GM19023 (cell line): ENCODE data around the gene GPER1.
A peak's percentile ranks its signal among the peaks of the same experiment; 100 is the strongest.
"Not testable (repeated sequence)": the region's sequence is repeated elsewhere in the genome, so short reads cannot be mapped to it uniquely, and the experiment has no call there.

Experiments used
- ATAC-seq: cut with Tn5 transposase; IDR thresholded peaks from one replicate; pipeline ENCODE4 v1.9.1; 2021; ENCODE audit warnings: mild to moderate bottlenecking, moderate library complexity; ENCODE audit not compliant: unreplicated experiment

Gene GPER1

DNA sequence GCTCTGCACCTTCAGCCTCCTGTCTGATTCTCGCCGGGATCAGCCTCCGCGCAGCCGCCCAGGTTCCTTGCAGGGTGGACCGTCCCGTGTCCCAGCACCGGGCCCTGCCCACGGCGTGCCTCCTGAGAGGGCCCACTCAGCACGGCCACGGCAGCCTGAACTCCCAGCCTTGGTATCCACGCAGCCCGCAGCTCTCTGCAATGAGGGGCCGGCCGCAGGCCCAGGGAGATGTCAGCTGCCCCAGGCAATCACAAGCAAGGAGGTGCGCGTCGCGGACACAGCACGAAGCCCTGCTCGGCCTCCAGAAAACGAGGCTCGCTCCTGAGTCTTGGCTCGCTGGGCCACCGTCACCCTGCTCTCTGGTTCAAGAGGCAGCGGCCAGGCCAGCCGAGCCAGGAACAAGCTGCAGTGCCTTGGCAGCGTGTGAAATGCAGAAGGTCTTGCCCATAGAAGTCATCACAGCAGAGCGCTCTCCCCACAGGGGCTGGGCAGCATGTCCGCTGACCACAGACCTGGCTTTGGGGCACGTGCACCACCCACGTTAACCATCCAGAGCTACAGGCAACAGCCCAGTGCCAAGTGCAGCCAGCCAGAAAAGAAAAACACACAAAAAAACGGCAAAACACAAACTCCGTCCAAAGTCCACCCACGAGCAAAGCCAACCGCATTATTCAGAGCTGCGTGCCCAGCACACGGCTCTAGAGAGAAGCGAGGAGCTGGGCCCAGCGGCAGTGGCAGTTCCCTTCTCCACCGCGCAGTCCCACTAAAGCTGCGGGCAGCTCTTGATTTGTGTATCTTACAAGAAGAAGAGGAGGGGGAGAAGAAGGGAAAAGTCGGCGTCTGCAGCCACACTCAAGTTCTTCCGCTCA, 13.9 kb downstream of the GPER1 start:
- no peak for ATAC-seq

DNA sequence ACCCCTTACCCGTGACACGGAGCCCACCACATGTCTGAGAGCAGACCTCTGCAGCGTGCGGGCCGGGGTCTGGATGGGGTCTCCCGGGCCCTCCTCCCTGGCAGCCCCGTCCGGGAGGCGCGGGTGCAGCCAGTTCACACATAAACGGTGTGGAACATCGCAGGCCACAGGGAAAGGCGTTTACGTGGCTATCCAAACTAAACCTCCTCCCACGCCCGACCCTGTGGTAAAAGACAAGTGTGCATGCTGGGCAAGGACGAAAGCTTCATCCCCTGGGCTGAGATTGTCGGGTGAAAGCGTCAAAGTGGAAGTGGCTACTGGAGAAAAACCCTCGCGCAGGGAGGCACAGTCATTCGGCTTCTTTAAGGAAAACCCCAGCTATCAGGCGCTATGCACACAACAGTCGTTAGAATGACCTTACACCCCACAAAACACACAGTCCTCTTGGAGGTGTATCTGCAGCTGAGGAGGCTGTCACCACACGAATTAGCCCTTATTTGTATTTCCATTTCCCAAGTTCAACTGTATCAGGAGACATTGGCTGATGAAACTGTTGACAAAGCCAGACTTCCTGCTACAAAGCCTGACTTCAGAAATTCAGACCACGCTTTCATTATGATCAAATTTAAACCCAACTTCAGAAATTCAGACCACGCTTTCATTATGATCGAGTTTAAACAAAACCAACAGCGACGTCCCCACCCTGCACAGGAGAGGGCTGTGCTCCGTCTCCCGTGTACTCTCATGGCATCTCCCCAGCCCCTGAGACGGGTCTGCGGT, 15.3 kb downstream of the GPER1 start:
- ATAC-seq, result peak; percentile 53

DNA sequence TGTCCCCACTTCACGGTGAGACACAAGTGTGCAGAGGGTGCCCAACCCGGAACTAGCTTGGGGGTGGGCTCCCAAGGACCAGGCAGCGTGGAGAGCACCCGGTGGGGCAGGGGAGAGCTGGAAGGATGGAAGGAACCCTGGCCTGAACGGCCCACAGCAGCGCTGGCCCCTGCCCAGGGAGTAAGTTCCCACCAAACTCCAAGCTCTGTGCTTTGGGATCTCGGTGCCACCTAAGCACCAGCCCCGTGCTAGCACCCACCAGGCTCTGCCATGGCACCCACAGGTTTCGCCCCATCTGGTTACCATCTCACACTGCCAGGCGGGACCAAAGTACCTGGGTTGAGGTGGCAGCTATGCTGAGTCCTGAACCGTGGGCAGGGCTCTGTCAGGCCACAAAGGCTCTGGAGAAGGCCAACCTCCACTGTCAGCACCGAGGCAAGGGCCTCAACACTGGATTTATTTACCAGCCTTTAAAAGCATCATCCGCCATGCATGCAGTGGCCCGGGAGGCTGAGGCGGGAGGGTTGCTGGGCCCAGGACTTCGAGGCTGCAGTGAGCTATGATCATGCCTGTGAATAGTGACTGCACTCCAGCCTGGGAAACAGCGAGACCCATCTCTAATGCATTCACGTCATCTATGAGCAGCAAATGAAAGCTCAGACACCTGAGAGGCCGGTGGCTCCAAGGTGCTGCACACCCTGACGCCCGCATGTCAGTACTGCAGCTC, 16.0 kb downstream of the GPER1 start:
- ATAC-seq, result no peak

DNA sequence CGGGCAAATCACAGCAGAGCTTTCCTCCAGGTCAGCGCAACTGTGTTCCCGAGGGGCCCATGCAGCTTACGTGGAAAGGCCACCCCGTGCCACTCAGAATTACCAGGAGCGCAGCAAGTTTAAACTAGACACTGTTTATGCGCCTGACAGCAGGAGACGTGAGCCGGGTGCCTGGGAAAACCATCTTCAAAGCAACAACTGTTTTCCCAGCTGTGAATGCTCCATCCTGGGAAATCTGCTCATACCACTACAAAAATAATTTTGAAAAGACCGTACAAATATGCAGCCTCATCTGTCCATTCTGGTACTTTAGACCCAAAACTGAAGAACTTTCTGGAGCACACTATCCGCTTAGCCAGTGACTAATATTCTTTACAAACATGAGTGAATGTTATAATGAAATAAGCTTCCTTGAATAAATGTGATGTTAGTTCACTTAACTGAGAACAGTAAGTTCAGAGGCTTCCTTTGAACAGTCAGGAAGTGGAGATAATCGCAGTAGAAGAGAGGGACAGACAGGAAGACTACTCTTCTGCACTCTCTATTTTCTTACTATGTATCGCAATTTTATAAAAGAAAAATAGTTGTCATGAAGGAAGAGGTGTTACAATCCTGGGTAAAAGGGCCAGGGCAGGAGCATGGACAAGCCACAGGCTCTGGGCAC, 16.7 kb downstream of the GPER1 start:
- ATAC-seq, result no peak

DNA sequence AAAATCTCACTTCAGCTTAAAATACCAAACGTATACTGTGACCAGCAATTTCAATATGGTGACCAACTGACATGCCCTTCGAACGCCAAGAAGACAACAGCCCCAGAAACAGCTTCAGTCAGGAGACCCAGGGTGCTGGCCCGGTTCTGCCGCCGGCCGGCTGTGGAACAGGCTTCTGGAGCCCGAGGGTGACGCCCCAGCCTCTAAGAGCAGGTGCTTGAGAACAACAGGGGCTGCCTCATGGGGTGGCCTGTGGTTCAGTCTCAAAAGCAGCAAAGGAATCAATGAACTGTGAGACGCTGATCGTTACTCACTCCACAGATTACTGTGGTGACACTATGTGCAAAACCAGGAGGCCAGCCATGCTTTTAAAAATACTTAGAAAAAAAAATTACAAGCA, 17.3 kb downstream of the GPER1 start:
- no peak for ATAC-seq

DNA sequence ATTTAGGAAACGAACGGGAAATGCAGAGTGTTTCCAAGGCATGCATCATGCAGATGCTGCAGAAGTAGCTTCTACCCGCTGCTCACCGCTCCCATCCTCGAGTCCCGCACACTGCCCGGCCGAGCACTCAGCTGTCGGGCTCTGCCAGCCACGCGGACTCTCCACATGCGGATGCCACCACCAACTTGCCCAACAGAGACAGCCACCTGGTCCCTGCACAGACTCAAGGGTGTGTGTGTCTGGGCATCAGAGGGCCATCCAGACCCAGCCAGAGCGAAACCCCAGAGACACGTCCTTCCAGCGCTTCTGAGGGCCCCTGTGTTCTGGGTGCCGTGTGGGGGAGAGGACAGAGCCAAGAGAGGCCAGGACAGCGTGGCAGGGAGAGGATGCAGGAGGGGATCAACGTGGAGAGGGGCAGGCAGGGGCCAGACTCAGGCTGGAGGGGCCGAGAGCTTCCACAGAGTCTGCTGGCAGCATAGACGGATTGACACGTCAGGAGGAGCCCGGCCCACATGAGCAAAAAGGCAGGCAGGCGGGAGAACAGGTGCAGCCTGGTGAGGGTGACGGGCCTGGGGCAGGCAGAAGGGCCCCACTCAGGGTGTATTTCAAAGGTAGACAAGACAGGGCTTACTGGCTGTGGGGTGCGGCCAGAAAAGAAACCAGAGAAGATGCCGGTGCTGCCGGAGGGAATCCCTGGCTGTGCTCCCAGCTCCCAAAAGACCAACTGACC, 18.3 kb downstream of the GPER1 start:
- ATAC-seq, result no peak

DNA sequence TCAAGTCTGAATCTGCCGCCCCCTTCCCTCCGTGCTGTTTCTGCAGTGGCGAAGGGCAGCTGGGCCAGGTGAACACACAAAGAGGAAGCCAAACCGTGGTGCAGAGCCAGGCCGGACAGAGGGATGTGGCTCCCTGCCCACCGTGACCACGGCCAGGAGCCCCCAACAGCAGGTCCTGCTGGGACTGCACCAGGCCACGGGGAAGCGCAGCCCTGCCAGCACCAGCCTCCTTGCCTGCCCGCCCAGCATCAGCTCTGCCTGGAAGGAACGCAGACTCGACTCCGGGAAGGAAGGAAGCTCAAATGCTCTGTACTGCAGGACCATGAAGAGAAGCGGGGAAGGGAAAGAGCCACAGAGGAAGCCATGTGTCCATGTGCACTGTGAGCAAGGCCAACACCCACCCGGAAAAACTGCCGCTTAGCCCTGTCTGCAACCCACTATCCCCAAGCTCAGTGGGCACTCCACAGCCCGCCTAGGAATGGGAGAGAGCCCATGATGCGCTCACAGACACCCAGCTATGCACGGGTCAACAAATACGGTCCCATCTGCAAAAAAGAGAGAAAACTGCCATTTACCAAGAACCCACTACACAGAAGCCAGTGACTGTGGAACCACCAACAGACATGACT, 19.0 kb downstream of the GPER1 start:
- ATAC-seq, result no peak

DNA sequence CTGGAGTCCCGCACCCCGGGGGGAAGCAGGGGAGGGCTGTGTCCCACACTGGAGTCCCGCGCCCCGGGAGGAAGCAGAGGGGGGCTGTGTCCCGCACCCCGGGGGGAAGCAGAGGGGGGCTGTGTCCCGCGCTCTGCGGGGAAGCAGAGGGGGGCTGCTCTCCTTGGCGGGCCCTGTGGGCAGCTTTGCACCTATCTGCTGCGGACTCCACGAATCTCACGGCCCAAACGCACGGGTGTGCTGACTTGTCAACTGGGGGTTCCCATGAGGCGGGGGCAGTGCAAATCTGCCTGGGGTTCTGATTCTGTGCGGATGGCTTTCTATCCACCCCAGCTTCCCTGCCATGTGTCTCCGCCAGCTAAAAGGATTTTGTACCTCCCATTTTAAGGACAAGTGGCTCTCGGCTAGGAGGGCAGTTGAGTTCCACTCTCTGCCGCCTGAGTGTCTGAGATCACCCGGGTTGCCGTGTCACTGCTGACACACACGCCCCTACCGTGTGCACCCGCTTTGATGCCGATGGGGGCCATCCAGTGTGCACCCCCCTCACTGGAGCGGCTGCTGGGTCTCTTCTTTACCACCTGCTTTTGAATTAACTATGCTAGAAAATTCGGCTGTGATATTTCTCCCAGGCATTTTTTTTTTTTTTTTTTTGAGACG, 20.5 kb downstream of the GPER1 start:
- no peak for ATAC-seq

DNA sequence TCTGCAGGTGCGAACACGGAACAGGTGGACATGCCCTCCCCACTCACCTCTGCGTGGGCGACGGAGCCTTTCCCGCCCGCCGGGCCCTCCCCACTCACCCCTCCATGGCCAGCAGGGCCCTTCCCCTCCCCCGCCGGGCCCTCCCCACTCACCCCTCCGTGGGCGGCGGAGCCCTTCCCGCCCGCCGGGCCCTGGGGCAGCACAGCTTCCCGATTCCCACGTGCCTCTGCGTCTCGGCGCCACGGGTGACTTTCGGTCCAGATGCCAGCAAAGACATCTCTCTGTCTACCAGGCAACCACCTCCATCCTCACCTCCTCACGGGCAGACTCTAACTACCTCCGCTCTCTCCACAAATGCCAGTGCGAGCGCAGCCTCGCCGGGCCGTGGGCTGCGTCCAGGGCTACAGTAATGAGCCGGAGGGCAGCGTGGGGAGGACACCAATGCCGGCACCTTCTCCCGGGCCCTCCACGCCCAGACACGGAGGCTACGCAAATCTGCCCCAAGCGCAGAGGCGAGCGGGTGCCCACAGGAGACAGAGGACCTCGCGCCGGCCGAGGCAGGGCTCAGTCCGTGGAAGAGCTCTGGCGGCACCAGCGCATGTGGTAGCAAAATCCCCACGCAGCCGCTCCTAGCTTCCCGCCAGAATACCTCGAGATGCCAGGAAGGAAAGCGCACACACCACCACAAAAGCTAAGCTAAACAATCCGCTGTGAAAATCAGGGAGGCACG, 21.8 kb downstream of the GPER1 start:
- ATAC-seq, result no peak

DNA sequence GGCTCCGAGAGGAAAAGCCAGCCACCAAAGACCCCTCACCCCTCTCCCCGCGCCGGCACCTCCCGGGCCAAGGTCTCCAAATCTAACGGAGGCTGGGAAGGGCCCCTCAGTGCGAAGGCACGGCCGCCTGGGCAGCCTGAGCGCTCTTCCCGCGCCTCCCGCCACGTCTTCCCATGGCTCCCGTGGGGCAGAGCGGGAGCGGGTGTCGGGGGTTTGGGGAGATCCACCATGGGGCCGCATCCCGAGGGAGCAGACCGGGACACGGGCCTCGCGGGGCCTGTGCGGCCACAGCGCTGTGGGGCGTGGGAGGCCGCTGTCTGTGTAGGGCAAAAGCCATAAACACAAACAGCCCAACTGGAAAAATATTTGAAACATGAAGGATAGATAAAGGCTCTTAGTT, 22.4 kb downstream of the GPER1 start:
- ATAC-seq, result no peak

DNA sequence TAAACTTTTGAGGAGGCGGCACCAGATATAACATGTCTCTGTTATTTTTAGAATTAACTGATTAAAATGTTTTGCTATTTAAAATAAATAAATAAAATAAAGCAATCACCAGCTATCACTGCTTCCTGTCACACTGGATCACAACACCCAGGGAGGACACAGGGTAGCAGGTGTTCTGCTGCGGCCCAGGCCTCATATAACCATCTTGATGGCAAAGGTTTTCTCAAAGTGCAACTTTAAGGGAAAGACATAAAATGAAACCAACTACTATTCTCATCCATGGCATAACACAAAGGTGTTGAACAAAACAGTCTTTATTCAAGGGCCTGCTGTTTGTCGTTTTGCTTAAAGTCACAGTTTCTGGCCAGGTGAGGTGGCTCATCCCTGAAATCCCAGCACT, 23.2 kb downstream of the GPER1 start:
- no peak for ATAC-seq

DNA sequence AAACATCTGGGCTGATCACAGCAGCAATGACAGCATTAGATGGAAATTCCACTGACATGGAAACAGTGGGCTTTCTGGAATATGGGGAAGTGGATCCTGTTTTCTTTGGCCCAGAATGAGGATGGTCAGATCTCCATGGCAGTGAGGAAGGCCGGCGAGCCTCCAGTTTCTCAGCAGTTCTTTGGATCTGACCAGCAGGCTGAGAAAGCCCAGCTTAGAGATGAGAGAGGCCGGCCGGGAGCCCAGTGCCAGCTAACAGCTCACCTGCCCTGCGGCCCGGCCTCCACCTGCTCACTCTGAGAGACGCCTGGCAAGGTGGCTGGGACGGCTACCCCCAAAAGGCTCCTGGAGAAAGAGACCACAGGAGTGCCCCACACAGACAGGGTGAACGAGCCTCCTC, 24.2 kb downstream of the GPER1 start:
- no peak for ATAC-seq

DNA sequence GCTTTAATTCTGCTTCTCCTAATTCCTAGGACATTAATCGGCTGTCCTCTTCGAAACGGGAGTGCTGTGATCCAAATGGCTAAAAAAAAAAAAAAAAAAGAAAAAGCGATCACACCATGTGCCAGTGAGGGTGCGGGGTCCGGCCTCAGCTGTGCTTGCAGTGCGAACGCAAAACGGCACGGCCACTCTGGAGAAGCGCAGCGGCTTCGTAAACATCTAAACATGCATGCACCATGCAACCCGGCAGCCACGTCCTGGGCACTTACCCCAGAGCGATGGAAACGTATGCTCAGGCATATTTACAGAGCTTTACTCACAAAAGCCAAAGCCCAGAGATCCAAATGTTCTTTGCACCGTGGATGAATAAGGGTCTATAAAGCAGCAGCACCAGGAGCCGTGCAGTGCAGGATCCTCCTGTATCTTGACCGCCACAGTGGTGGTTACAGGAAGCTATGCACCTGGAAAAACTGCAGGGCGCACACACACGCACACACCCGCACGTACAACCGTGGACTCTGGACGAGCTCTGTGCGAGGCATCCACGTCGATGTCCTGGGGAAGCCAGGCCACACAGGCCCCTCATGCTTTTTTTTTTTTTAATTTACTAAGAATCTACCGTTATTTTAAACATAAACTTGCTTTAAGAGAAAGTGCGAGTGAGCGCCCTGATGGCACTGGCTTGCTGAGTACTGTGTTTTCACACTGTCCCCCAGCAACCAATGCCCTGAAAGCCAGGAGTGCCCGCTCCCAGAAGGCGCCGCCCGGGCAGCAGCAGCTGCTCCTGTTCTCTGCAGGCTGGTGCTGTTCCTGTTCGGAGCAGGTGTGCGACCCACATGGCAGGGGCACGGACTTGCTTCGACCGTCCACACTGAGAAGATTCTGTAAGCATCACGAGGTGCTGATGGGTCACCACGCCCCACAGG, 25.0 kb downstream of the GPER1 start:
- ATAC-seq, result no peak

DNA sequence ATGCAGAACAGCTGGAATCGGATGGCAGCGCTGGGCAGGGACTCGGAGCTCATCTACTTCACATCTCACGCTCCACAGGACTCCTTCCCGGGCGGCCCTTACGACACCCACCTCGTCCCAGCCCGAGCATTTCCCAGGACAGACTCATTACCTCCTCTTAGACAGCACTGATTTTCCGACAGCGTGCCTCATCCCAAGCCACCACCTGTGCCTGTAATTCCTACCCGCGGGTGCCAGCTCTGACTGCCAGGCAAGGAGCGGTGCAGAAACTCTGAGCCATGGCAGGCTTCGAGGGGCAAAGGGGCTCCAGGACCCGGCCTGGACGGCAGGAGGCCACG, 25.6 kb downstream of the GPER1 start:
- no peak for ATAC-seq

DNA sequence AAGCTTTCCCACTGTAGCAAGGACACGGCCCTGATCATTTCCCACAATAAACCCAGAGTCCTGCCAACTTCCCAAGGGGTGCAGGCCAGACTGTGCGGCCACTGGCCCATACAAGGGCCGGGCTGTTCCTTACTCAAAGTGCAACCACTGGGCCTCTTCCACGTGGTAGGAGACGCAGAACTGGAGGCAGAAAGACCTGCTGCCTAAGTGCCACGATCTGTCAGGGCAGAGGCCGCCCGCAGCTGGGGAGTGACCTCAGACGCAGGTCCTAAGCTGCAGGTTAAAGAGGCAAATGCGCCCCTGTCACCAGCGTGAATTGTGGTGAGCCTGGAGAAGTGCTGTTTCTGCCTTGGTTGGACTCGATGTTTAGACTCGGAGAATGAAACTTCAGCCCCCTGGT, 26.2 kb downstream of the GPER1 start:
- no peak for ATAC-seq

DNA sequence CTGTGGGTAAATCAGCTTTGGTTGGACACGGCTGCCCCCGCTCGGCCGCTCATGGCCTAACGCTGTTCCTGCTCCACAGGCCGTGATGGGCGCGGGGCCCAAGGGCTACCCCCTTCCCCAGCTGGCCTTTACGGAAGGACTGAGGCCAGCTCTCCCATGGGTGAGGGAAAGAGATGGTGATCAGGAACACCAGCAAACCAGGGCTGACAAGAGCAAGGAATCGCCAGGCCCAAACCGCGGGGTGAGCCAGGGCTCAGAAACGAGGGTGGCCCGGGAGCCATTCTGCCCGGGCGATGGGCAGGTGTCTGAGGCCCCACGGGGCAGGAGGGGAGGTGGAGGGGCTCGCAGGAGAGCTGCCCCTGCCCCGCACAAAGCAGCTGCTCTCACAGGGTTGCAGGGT, 26.6 kb downstream of the GPER1 start:
- ATAC-seq, result no peak

DNA sequence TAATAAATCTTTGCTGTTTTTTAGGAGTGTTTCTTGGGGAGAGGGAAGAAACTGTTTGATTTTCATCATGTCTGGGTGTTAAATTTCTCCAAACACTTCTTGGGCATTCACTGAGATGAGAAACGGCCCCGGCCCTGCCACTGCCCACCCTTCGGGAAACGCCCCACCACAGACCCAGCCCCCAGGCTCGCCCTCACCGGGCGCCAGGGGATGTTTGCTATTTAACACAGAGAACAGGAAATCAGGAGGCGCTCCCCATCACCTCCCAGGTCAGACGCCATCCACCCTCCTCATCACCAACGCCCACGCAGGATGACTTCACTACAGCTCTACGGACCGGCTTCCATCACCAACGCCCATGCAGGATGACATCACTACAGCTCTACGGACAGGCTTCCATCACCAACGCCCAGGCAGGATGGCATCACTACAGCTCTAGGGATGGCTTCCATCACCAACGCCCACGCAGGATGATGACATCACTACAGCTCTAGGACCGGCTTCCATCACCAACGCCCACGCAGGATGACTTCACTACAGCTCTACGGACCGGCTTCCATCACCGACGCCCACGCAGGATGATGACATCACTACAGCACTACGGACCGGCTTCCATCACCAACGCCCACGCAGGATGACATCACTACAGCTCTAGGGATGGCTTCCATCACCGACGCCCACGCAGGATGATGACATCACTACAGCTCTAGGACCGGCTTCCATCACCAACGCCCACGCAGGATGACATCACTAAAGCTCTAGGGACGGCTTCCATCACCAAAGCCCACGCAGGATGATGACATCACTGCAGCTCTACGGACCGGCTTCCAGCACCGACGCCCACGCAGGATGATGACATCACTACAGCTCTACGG, 27.5 kb downstream of the GPER1 start:
- ATAC-seq, result not testable (repeated sequence)
